ENCODE measurements around the gene PIM1. TPM values are rescaled to one million over a fixed set of nuclear protein-coding genes. Genes with fewer than 3 reads are reported as not detected.
"Not testable (repeated sequence)": the region's sequence is repeated elsewhere in the genome, so short reads cannot be mapped to it uniquely, and the experiment has no call there.

Gene PIM1
- total and polyA plus RNA-seq, 2 donors, result 24.2 to 31.7 TPM

GRCh38 chr6:37127961-37128862 is 41.7 kb upstream of the PIM1 start:
- 95% methylated on average over 8 of the region's 8 CpGs for WGBS
- no peak for DNase-seq (ENCODE audit: low read depth in 6 of 9, low spot score in 9 of 9)
- no peaks in the 10 kb centered on the region for H3K4me1 ChIP-seq (ENCODE audit: control insufficient read depth in 2 of 2, insufficient read depth in 2 of 2, low read length in 2 of 2)
- no peaks in the 10 kb centered on the region for H3K9me3 ChIP-seq (ENCODE audit: control insufficient read depth in 2 of 2, insufficient read depth in 1 of 2, low read length in 1 of 2)
- no peak overlapping the region for H3K27ac ChIP-seq (ENCODE audit: low read depth in 1 of 2, low read length in 1 of 2)
- H3K36me3 ChIP-seq (ENCODE audit: control insufficient read depth in 2 of 2, insufficient read depth in 2 of 2, low read length in 1 of 2), result no peaks in the 10 kb centered on the region
- H3K4me3 ChIP-seq (ENCODE audit: low read length in 2 of 2), result no peak overlapping the region
- H3K27me3 ChIP-seq (ENCODE audit: control insufficient read depth in 2 of 2, insufficient read depth in 1 of 2, low read length in 1 of 2), result peaks cover 0 to 10% of the 10 kb centered on the region in 2 donors

GRCh38 chr6:37128863-37129443 is 41.0 kb upstream of the PIM1 start:
- not testable (repeated sequence) for H3K9me3 ChIP-seq (ENCODE audit: control insufficient read depth in 2 of 2, insufficient read depth in 1 of 2, low read length in 1 of 2); DNase-seq (ENCODE audit: low read depth in 6 of 9, low spot score in 9 of 9); H3K36me3 ChIP-seq (ENCODE audit: control insufficient read depth in 2 of 2, insufficient read depth in 2 of 2, low read length in 1 of 2); H3K4me1 ChIP-seq (ENCODE audit: control insufficient read depth in 2 of 2, insufficient read depth in 2 of 2, low read length in 2 of 2); H3K27ac ChIP-seq (ENCODE audit: low read depth in 1 of 2, low read length in 1 of 2); H3K4me3 ChIP-seq (ENCODE audit: low read length in 2 of 2)
- peaks cover 0 to 10% of the 10 kb centered on the region in 2 donors for H3K27me3 ChIP-seq (ENCODE audit: control insufficient read depth in 2 of 2, insufficient read depth in 1 of 2, low read length in 1 of 2)
- WGBS, result 97% methylated on average over 12 of the region's 12 CpGs

GRCh38 chr6:37129566-37129965 is 40.4 kb upstream of the PIM1 start:
- DNase-seq (ENCODE audit: low read depth in 6 of 9, low spot score in 9 of 9), result no peak
- H3K4me1 ChIP-seq (ENCODE audit: control insufficient read depth in 2 of 2, insufficient read depth in 2 of 2, low read length in 2 of 2), result no peaks in the 10 kb centered on the region
- H3K27me3 ChIP-seq (ENCODE audit: control insufficient read depth in 2 of 2, insufficient read depth in 1 of 2, low read length in 1 of 2), result peaks cover 0 to 10% of the 10 kb centered on the region in 2 donors
- H3K4me3 ChIP-seq (ENCODE audit: low read length in 2 of 2), result no peak overlapping the region
- WGBS, result 96% methylated on average over 5 of the region's 5 CpGs
- H3K36me3 ChIP-seq (ENCODE audit: control insufficient read depth in 2 of 2, insufficient read depth in 2 of 2, low read length in 1 of 2), result no peaks in the 10 kb centered on the region
- no peaks in the 10 kb centered on the region for H3K9me3 ChIP-seq (ENCODE audit: control insufficient read depth in 2 of 2, insufficient read depth in 1 of 2, low read length in 1 of 2)
- no peak overlapping the region for H3K27ac ChIP-seq (ENCODE audit: low read depth in 1 of 2, low read length in 1 of 2)

- Histone ChIP-seq H3K27ac (ENCODE audit: low read depth in 1 of 2, low read length in 1 of 2) (no peak overlapping the region), H3K4me3 (ENCODE audit: low read length in 2 of 2) (no peak overlapping the region), H3K9me3 (ENCODE audit: control insufficient read depth in 2 of 2, insufficient read depth in 1 of 2, low read length in 1 of 2) (no peaks in the 10 kb centered on the region), H3K27me3 (ENCODE audit: control insufficient read depth in 2 of 2, insufficient read depth in 1 of 2, low read length in 1 of 2) (peaks cover 0 to 5% of the 10 kb centered on the region in 2 donors), H3K4me1 (ENCODE audit: control insufficient read depth in 2 of 2, insufficient read depth in 2 of 2, low read length in 2 of 2) (no peaks in the 10 kb centered on the region), H3K36me3 (ENCODE audit: control insufficient read depth in 2 of 2, insufficient read depth in 2 of 2, low read length in 1 of 2) (no peaks in the 10 kb centered on the region)
- DNase-seq (ENCODE audit: low read depth in 6 of 9, low spot score in 9 of 9), result no peak
- 55% methylated on average over 3 of the region's 3 CpGs for WGBS
These were observed 39.2 kb upstream of the PIM1 start for GRCh38 chr6:37130704-37131103.

- no peak overlapping the region for H3K4me3 ChIP-seq (ENCODE audit: low read length in 2 of 2)
- DNase-seq (ENCODE audit: low read depth in 6 of 9, low spot score in 9 of 9), result no peak
- 84% methylated on average over 15 of the region's 15 CpGs for WGBS
These were observed 38.6 kb upstream of the PIM1 start for GRCh38 chr6:37131104-37131959.

GRCh38 chr6:37131960-37132253 is 38.0 kb upstream of the PIM1 start:
- Histone ChIP-seq H3K27ac (ENCODE audit: low read depth in 1 of 2, low read length in 1 of 2) (no peak overlapping the region), H3K4me1 (ENCODE audit: control insufficient read depth in 2 of 2, insufficient read depth in 2 of 2, low read length in 2 of 2) (no peaks in the 10 kb centered on the region), H3K4me3 (ENCODE audit: low read length in 2 of 2) (no peak overlapping the region), H3K36me3 (ENCODE audit: control insufficient read depth in 2 of 2, insufficient read depth in 2 of 2, low read length in 1 of 2) (no peaks in the 10 kb centered on the region), H3K9me3 (ENCODE audit: control insufficient read depth in 2 of 2, insufficient read depth in 1 of 2, low read length in 1 of 2) (no peaks in the 10 kb centered on the region), H3K27me3 (ENCODE audit: control insufficient read depth in 2 of 2, insufficient read depth in 1 of 2, low read length in 1 of 2) (no peaks in the 10 kb centered on the region)
- no peak for DNase-seq (ENCODE audit: low read depth in 6 of 9, low spot score in 9 of 9)

More at GRCh38 chr6:37131104-37131959, 38.6 kb upstream of the PIM1 start:
- no peaks in the 10 kb centered on the region for H3K9me3 ChIP-seq (ENCODE audit: control insufficient read depth in 2 of 2, insufficient read depth in 1 of 2, low read length in 1 of 2)
- H3K36me3 ChIP-seq (ENCODE audit: control insufficient read depth in 2 of 2, insufficient read depth in 2 of 2, low read length in 1 of 2), result no peaks in the 10 kb centered on the region
- no peaks in the 10 kb centered on the region for H3K27me3 ChIP-seq (ENCODE audit: control insufficient read depth in 2 of 2, insufficient read depth in 1 of 2, low read length in 1 of 2)
- no peak overlapping the region for H3K27ac ChIP-seq (ENCODE audit: low read depth in 1 of 2, low read length in 1 of 2)
- no peaks in the 10 kb centered on the region for H3K4me1 ChIP-seq (ENCODE audit: control insufficient read depth in 2 of 2, insufficient read depth in 2 of 2, low read length in 2 of 2)

- Histone ChIP-seq H3K4me3 (ENCODE audit: low read length in 2 of 2) (no peak overlapping the region), H3K36me3 (ENCODE audit: control insufficient read depth in 2 of 2, insufficient read depth in 2 of 2, low read length in 1 of 2) (no peaks in the 10 kb centered on the region), H3K27me3 (ENCODE audit: control insufficient read depth in 2 of 2, insufficient read depth in 1 of 2, low read length in 1 of 2) (no peaks in the 10 kb centered on the region), H3K27ac (ENCODE audit: low read depth in 1 of 2, low read length in 1 of 2) (no peak overlapping the region), H3K4me1 (ENCODE audit: control insufficient read depth in 2 of 2, insufficient read depth in 2 of 2, low read length in 2 of 2) (no peaks in the 10 kb centered on the region), H3K9me3 (ENCODE audit: control insufficient read depth in 2 of 2, insufficient read depth in 1 of 2, low read length in 1 of 2) (no peaks in the 10 kb centered on the region)
- WGBS, result 92% methylated on average over 8 of the region's 8 CpGs
- DNase-seq (ENCODE audit: low read depth in 6 of 9, low spot score in 9 of 9), result no peak
These were observed 35.9 kb upstream of the PIM1 start for GRCh38 chr6:37134036-37134395.

- H3K27ac ChIP-seq (ENCODE audit: low read depth in 1 of 2, low read length in 1 of 2), result no peak overlapping the region
- WGBS, result 96% methylated on average over 11 of the region's 11 CpGs
- H3K36me3 ChIP-seq (ENCODE audit: control insufficient read depth in 2 of 2, insufficient read depth in 2 of 2, low read length in 1 of 2), result no peaks in the 10 kb centered on the region
- no peak overlapping the region for H3K4me3 ChIP-seq (ENCODE audit: low read length in 2 of 2)
- H3K4me1 ChIP-seq (ENCODE audit: control insufficient read depth in 2 of 2, insufficient read depth in 2 of 2, low read length in 2 of 2), result no peaks in the 10 kb centered on the region
- H3K27me3 ChIP-seq (ENCODE audit: control insufficient read depth in 2 of 2, insufficient read depth in 1 of 2, low read length in 1 of 2), result no peaks in the 10 kb centered on the region
- DNase-seq (ENCODE audit: low read depth in 6 of 9, low spot score in 9 of 9), result no peak
- H3K9me3 ChIP-seq (ENCODE audit: control insufficient read depth in 2 of 2, insufficient read depth in 1 of 2, low read length in 1 of 2), result no peaks in the 10 kb centered on the region
These were observed 35.4 kb upstream of the PIM1 start for GRCh38 chr6:37134396-37135191.
